Right ventricle myocardium superior (tissue), 1 donor: ENCODE results near the gene ZCCHC24. TPM values are rescaled to one million over a fixed set of nuclear protein-coding genes. Genes with fewer than 3 reads are reported as not detected.
"Not testable (repeated sequence)": the region's sequence is repeated elsewhere in the genome, so short reads cannot be mapped to it uniquely, and the experiment has no call there.

Source experiments
- ATAC-seq: fragments of 200-7000 bp; cut with Tn5 transposase; one replicate; pipeline ENCODE4 v1.9.1; 2020; ENCODE audit warnings: mild to moderate bottlenecking; ENCODE audit not compliant: poor library complexity
- DNase-seq: peaks from one replicate; pipeline ENCODE4 v3.0.0-alpha.2; 2020
- intact Hi-C: fragments of 100-400 bp; cut with DNase I; formaldehyde crosslinking; loops from one replicate; pipeline ENCODE4 v1.11.2; 2022
- total RNA-seq: library from RNA; stranded (reverse); fragmentation: NEBNext Ultra II Directional; extraction: Animal tissue kit (Norgen Biotek cat#: 25700); gene quantifications from one replicate; pipeline ENCODE4 v1.2.1, GENCODE V29; 2021
- donor health status: DM: no; HTN: yes; CAD: no; lungs with severe emphysema.

The ZCCHC24 gene
- total RNA-seq, 1 donor from 2014 or later = 53.3 TPM

GRCh38 chr10:79332610-79333315, 112.7 kb downstream of the ZCCHC24 start:
- DNase-seq, ATAC-seq, intact Hi-C loops: not testable (repeated sequence)

Other genes starting within 250 kb of the ZCCHC24 start
- 146 TPM for gene PPIF, start 98.2 kb downstream of the ZCCHC24 start, total RNA-seq
- 0.13 TPM for gene EIF5AL1, start 66.9 kb upstream of the ZCCHC24 start, total RNA-seq
- 0.27 TPM for gene SFTPA2, start 114.8 kb upstream of the ZCCHC24 start, total RNA-seq
- gene SFTPA1, start 165.3 kb upstream of the ZCCHC24 start, total RNA-seq = 0.22 TPM